HCT116 (cell line): Measurements from ENCODE around the gene IGFBP6. TPM values are rescaled to one million over a fixed set of nuclear protein-coding genes. Genes with fewer than 3 reads are reported as not detected.

Experiments
- ATAC-seq: fragments of 200-7000 bp; cut with Tn5 transposase; 2 replicates; pipeline ENCODE4 v1.9.1; 2020; ENCODE audit warnings: mild to moderate bottlenecking, moderate library complexity
- BruUV-seq: library from RNA; stranded (reverse); fragments of 400-500 nt; replicated peaks from 2 replicates; lab custom pipeline; 2021; lab: Mats Ljungman, UMichigan
- CTCF ChIA-PET: fragments of 300-600 bp; sonication (Branson Sonifier 250); formaldehyde crosslinking; loops from one replicate; lab custom pipeline; 2021; ENCODE audit warnings: antibody characterized with exemption; lab: Charles Lee
- POLR2A ChIA-PET: fragments of 300-600, 350-600 bp; sonication (Branson Sonifier 250); formaldehyde crosslinking; loops from one replicate; lab custom pipeline; 2021; ENCODE audit warnings: antibody characterized with exemption; lab: Charles Lee
- RAD21 ChIA-PET, 2 experiments: fragments of 300-600 bp; sonication (Branson Sonifier 250); formaldehyde crosslinking; loops; one replicate each; lab custom pipeline; 2023; ENCODE audit warnings: low total read pairs in 2 of 2; ENCODE audit not compliant: uncharacterized antibody in 2 of 2, unreplicated experiment in 2 of 2, low non-redundant PET in 1 of 2; lab: Charles Lee
- DNase-seq: peaks from one replicate; pipeline ENCODE4 v3.0.0-alpha.2; 2010; ENCODE audit warnings: low read depth, low spot score
- H2AFZ ChIP-seq: fragments of 200-600 bp; shearing (Covaris generic), sonication (generic); 2 replicates; pipeline ENCODE4 v1.6.1; 2017; ENCODE audit warnings: low read depth, mixed run types, mixed read lengths, antibody characterized with exemption, low read length; ENCODE audit not compliant: poor library complexity, severe bottlenecking
- H3K27ac ChIP-seq: 2 replicates; pipeline ENCODE4 v1.5.1; 2012; ENCODE audit warnings: low read depth, low read length
- H3K27me3 ChIP-seq: fragments of 200-600 bp; sonication (generic); 2 replicates; pipeline ENCODE4 v1.6.1; 2016; ENCODE audit warnings: mixed run types, low read length, mixed read lengths; ENCODE audit not compliant: insufficient read depth
- H3K36me3 ChIP-seq, 2 experiments: fragments of 200-500 bp in 1 of 2; fragments of 200-600 bp in 1 of 2; sonication (Bioruptor generic) in 1 of 2; sonication (generic) in 1 of 2; 2 replicates each; pipeline versions ENCODE4 v1.5.1 to v1.6.1; 2014 to 2016; ENCODE audit warnings: low read length in 2 of 2, inconsistent platforms in 1 of 2, mixed read lengths in 1 of 2, mixed run types in 1 of 2; ENCODE audit not compliant: insufficient read depth in 2 of 2, control insufficient read depth in 1 of 2
- H3K4me1 ChIP-seq, 2 experiments: fragments of 200-600 bp in 1 of 2; sonication (generic) in 1 of 2; 2 replicates each; pipeline versions ENCODE4 v1.5.1 to v1.6.1; 2012 to 2017; ENCODE audit warnings: low read length in 2 of 2, inconsistent platforms in 1 of 2, mild to moderate bottlenecking in 1 of 2, mixed read lengths in 1 of 2, mixed run types in 1 of 2, moderate library complexity in 1 of 2; ENCODE audit not compliant: insufficient read depth in 2 of 2, control insufficient read depth in 1 of 2
- H3K4me2 ChIP-seq: fragments of 200-600 bp; sonication (generic); 2 replicates; pipeline ENCODE4 v1.6.1; 2017; ENCODE audit warnings: mixed run types, low read length, mixed read lengths
- H3K4me3 ChIP-seq, 2 experiments: fragments of 200-600 bp in 1 of 2; sonication (generic) in 1 of 2; replicated peaks in 1 of 2; 2 replicates each; pipeline ENCODE4 v1.5.1; 2011 to 2016; ENCODE audit warnings: low read length in 2 of 2, control low read depth in 1 of 2, low read depth in 1 of 2, mild to moderate bottlenecking in 1 of 2, mixed read lengths in 1 of 2, mixed run types in 1 of 2
- H3K79me2 ChIP-seq: fragments of 200-600 bp; sonication (generic); 2 replicates; pipeline ENCODE4 v1.6.1; 2017; ENCODE audit warnings: mild to moderate bottlenecking, mixed run types, low read length, moderate library complexity, mixed read lengths; ENCODE audit not compliant: insufficient read depth
- H3K9ac ChIP-seq: fragments of 200-600 bp; sonication (generic); 2 replicates; pipeline ENCODE4 v1.6.1; 2016; ENCODE audit warnings: low read length, mixed read lengths
- H3K9me2 ChIP-seq: fragments of 200-600 bp; sonication (generic), shearing (Covaris generic); 2 replicates; pipeline ENCODE4 v1.6.1; 2017; ENCODE audit warnings: mixed run types, mild to moderate bottlenecking, moderate library complexity; ENCODE audit not compliant: insufficient read depth
- H3K9me3 ChIP-seq, 2 experiments: fragments of 200-500 bp in 1 of 2; fragments of 200-600 bp in 1 of 2; sonication (Bioruptor generic) in 1 of 2; sonication (generic) in 1 of 2; 2 replicates each; pipeline ENCODE4 v1.6.1; 2014 to 2017; ENCODE audit warnings: low read length in 2 of 2, mixed read lengths in 2 of 2, inconsistent platforms in 1 of 2, low read depth in 1 of 2, mild to moderate bottlenecking in 1 of 2, mixed run types in 1 of 2, moderate library complexity in 1 of 2; ENCODE audit not compliant: control insufficient read depth in 1 of 2, insufficient read depth in 1 of 2
- H4K20me1 ChIP-seq: fragments of 200-600 bp; sonication (generic), shearing (Covaris generic); 2 replicates; pipeline ENCODE4 v1.6.1; 2017; ENCODE audit warnings: mixed run types, mild to moderate bottlenecking, moderate library complexity; ENCODE audit not compliant: insufficient read depth
- ELF1 ChIP-seq: IDR thresholded peaks from 2 replicates; pipeline ENCODE4 v1.6.1; 2012; ENCODE audit warnings: low read depth, borderline replicate concordance
- EZH2 ChIP-seq: fragments of 200-600 bp; sonication (generic); IDR thresholded peaks from 2 replicates; pipeline ENCODE4 v1.6.1; 2017; ENCODE audit warnings: antibody characterized with exemption, mixed run types
- FOSL1 ChIP-seq: IDR thresholded peaks from 2 replicates; pipeline ENCODE4 v1.6.1; 2012; ENCODE audit warnings: low read depth
- POLR2A ChIP-seq: IDR thresholded peaks from 2 replicates; pipeline ENCODE4 v1.7.0; 2011; ENCODE audit warnings: borderline replicate concordance; ENCODE audit not compliant: insufficient read depth, insufficient read length; ENCODE audit errors: extremely low read depth
- SP1 ChIP-seq: IDR thresholded peaks from 2 replicates; pipeline ENCODE4 v1.6.1; 2012; ENCODE audit warnings: low read depth
- TCF7L2 ChIP-seq: IDR thresholded peaks from 2 replicates; pipeline ENCODE4 v1.7.0; 2011; ENCODE audit warnings: borderline replicate concordance, inconsistent platforms; ENCODE audit not compliant: insufficient read depth, insufficient read length; ENCODE audit errors: extremely low read depth
- ZFX ChIP-seq: fragments of 450-650 bp; IDR thresholded peaks from 2 replicates; pipeline ENCODE4 v1.6.1; 2017
- intact Hi-C: fragments of 100-400 bp; cut with micrococcal nuclease; formaldehyde crosslinking; loops from 2 replicates; pipeline ENCODE4 v1.10.0; 2022
- total RNA-seq: library from RNA; stranded (reverse); gene quantifications from one replicate; pipeline ENCODE4 v1.2.1, GENCODE V29; 2021; ENCODE audit not compliant: unreplicated experiment
- TF ChIP-seq, protein P1 (sequence below): IDR thresholded peaks from 2 replicates; pipeline ENCODE4 v1.6.1; 2011; ENCODE audit warnings: mild to moderate bottlenecking, low read length, moderate library complexity; ENCODE audit not compliant: insufficient replicate concordance; ENCODE audit errors: extremely low read depth

The IGFBP6 gene
- total RNA-seq, 1 experiment from 2014 or later: 83.4 TPM

DNA sequence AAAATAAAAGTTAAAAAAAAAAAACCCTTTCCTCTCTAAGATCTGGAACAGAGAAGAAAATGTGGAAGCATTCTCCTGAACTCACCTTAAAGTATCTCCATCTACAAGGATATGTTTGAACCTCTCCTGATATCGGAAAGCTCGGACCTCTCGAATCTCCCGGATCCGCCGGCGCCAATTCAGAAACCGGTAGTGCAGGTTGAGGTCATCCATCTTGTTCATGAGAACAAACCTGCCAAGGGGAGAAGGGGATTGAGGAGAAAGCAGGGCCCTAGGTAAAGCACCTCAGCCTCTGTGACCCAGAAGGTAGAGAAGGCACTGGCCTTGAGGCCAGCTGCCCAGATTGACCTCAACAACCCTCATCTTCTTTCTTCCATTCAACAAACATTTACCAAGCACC lies 20.4 kb upstream of the IGFBP6 start:
- RAD21 ChIA-PET: no interaction called here
- intact Hi-C loops: no loop called here
- no peak overlapping the region for H2AFZ ChIP-seq
- ATAC-seq (no peak), DNase-seq (no peak)
- CTCF ChIA-PET: interaction anchor here (1.3 to 2.6 kb wide), 3 partner anchors 11 to 22 kb away, joined by 3 to 33 read pairs (median 3); no protein-coding TSS in a partner anchor
- H3K4me1 ChIP-seq: peaks cover 13 to 39% of the 10 kb centered on the region in 2 experiments
- H3K4me3 ChIP-seq: no peak overlapping the region
- H4K20me1 ChIP-seq: no peaks in the 10 kb centered on the region
- H3K27me3 ChIP-seq: no peaks in the 10 kb centered on the region
- H3K9me2 ChIP-seq: no peaks in the 10 kb centered on the region
- H3K4me2 ChIP-seq: no peak overlapping the region
- H3K79me2 ChIP-seq: peaks cover 21% of the 10 kb centered on the region; the same call in 1 of the 2 replicates
- no peaks in the 10 kb centered on the region for H3K9me3 ChIP-seq
- POLR2A ChIA-PET: no interaction called here
- no peak overlapping the region for H3K27ac ChIP-seq
- H3K36me3 ChIP-seq: peaks cover 9 to 32% of the 10 kb centered on the region in 2 experiments; a peak in 2 of 4 replicates
- H3K9ac ChIP-seq: no peak overlapping the region
- TF ChIP-seq ELF1: no peak
- no peak for TF ChIP-seq FOSL1
- TF ChIP-seq TCF7L2: no peak
- TF ChIP-seq POLR2A: no peak
- TF ChIP-seq, protein P1, sequence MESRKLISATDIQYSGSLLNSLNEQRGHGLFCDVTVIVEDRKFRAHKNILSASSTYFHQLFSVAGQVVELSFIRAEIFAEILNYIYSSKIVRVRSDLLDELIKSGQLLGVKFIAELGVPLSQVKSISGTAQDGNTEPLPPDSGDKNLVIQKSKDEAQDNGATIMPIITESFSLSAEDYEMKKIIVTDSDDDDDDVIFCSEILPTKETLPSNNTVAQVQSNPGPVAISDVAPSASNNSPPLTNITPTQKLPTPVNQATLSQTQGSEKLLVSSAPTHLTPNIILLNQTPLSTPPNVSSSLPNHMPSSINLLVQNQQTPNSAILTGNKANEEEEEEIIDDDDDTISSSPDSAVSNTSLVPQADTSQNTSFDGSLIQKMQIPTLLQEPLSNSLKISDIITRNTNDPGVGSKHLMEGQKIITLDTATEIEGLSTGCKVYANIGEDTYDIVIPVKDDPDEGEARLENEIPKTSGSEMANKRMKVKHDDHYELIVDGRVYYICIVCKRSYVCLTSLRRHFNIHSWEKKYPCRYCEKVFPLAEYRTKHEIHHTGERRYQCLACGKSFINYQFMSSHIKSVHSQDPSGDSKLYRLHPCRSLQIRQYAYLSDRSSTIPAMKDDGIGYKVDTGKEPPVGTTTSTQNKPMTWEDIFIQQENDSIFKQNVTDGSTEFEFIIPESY: no peak
- TF ChIP-seq SP1: no peak
- TF ChIP-seq EZH2: no peak
- TF ChIP-seq ZFX: no peak
- BruUV-seq: no TSS peak
